ENCODE results near the gene DAZAP1. TPM values are rescaled to one million over a fixed set of nuclear protein-coding genes. Genes with fewer than 3 reads are reported as not detected.

Gene DAZAP1
- total and polyA plus RNA-seq, 8 donors = 21.4 to 124 (median 51.5) TPM

GRCh38 chr19:1383017-1383311 is 24.4 kb upstream of the DAZAP1 start:
- 10 to 14% (median 11%) methylated on average over 9 of the region's 9 CpGs for WGBS, 5 donors
- Histone ChIP-seq H3K4me1 (peaks cover 12 to 51% (median 45%) of the 10 kb centered on the region in 4 donors), H3K4me3 (peak overlapping the region in 3 of 4 donors; percentile 72 to 96 (median 94)), H3K9me3 (no peaks in the 10 kb centered on the region), H3K36me3 (peaks cover 7 to 29% (median 23%) of the 10 kb centered on the region in 4 donors), H3K27me3 (no peaks in the 10 kb centered on the region), H3K27ac (peak overlapping the region in 1 of 5 donors; percentile 91)
- intact Hi-C loops (cut with DNase I; ENCODE audit: low total_unique reads) = no loop called here
- TF ChIP-seq POLR2AphosphoS5 (IDR thresholded peaks at IDR 0.05) (no peak), POLR2A (IDR thresholded peaks at IDR 0.05) (no peak), EP300 (IDR thresholded peaks at IDR 0.05) (no peak), CTCF (IDR thresholded peaks at IDR 0.05) (no peak)
- DNase-seq = no peak

DNA sequence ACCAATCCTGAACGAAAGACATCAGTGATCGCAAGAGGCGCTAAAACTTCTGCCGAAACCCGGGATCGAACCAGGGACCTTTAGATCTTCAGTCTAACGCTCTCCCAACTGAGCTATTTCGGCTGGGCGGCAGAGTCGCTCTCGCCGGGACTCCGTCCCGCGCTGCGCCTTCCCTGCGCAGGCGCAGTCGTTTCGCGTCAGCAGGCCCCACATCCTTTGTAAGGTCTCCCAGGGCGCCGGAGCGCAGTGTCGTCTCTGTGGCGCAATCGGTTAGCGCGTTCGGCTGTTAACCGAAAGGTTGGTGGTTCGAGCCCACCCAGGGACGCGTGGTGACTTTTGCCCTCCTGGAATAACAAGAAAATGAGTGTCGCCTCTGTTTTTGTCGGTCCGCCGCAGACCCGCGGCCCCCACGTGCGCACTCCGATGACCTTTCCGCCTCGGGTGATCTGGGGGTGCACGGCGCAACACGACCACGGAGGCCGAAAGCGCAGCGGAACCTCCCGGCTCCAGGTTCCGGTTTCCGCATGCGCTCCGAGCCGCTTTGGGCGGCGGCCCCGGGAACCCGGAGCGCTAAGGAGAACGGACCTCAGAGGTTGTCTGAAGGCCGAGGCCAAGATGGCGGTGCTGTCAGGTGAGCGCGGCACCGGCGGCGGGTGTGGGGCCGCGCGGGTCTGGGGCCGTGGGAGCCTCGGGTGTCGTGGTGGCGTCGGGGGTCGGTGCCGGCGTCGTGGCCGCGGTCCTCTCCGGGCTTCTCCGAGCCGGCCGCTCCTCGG is 23.9 kb upstream of the DAZAP1 start, which contains the start of gene NDUFS7:
Gene NDUFS7, plus strand, starts transcription at position 596 of the 773 bp plus-strand sequence. Its CDS starts 20 bp downstream, at position 616.
- Histone ChIP-seq H3K36me3 (peaks cover 10 to 29% (median 23%) of the 10 kb centered on the region in 4 donors), H3K9me3 (no peaks in the 10 kb centered on the region), H3K27me3 (no peaks in the 10 kb centered on the region), H3K4me3 (peak within 1 kb of the TSS; percentile 72 to 96 (median 91)), H3K27ac (peak within 1 kb of the TSS; percentile 88 to 92 (median 89)), H3K4me1 (peaks cover 12 to 56% (median 45%) of the 10 kb centered on the region in 4 donors)
- 0 to 1% (median 0%) methylated on average over 34 to 90 of the region's 90 CpGs for WGBS, 5 donors
- peak; percentile 92 to 96 for DNase-seq
- no peak for TF ChIP-seq EP300 (IDR thresholded peaks at IDR 0.05)
- peak in 1 of 7 experiments; percentile 37 for TF ChIP-seq CTCF (IDR thresholded peaks at IDR 0.05)
- peak; percentile 79 to 90 (median 84) for TF ChIP-seq POLR2AphosphoS5 (IDR thresholded peaks at IDR 0.05)
- no peak for TF ChIP-seq POLR2A (IDR thresholded peaks at IDR 0.05)
- intact Hi-C loops (cut with DNase I; ENCODE audit: low total_unique reads) = no loop called here

GRCh38 chr19:1384085-1384462 is 23.3 kb upstream of the DAZAP1 start:
- no peaks in the 10 kb centered on the region for H3K9me3 ChIP-seq
- 0 to 2% (median 0%) methylated on average over 8 to 23 of the region's 23 CpGs for WGBS, 5 donors
- H3K27me3 ChIP-seq = no peaks in the 10 kb centered on the region
- peaks cover 12 to 56% (median 45%) of the 10 kb centered on the region in 4 donors for H3K4me1 ChIP-seq
- intact Hi-C loops (cut with DNase I; ENCODE audit: low total_unique reads) = no loop called here
- peak overlapping the region; percentile 88 to 92 (median 89) for H3K27ac ChIP-seq
- H3K36me3 ChIP-seq = peaks cover 16 to 34% (median 29%) of the 10 kb centered on the region in 4 donors
- DNase-seq = no peak
- TF ChIP-seq CTCF (IDR thresholded peaks at IDR 0.05) = no peak
- no peak for TF ChIP-seq EP300 (IDR thresholded peaks at IDR 0.05)
- TF ChIP-seq POLR2A (IDR thresholded peaks at IDR 0.05) = no peak
- TF ChIP-seq POLR2AphosphoS5 (IDR thresholded peaks at IDR 0.05) = no peak
- peak overlapping the region; percentile 72 to 96 (median 91) for H3K4me3 ChIP-seq

DNA sequence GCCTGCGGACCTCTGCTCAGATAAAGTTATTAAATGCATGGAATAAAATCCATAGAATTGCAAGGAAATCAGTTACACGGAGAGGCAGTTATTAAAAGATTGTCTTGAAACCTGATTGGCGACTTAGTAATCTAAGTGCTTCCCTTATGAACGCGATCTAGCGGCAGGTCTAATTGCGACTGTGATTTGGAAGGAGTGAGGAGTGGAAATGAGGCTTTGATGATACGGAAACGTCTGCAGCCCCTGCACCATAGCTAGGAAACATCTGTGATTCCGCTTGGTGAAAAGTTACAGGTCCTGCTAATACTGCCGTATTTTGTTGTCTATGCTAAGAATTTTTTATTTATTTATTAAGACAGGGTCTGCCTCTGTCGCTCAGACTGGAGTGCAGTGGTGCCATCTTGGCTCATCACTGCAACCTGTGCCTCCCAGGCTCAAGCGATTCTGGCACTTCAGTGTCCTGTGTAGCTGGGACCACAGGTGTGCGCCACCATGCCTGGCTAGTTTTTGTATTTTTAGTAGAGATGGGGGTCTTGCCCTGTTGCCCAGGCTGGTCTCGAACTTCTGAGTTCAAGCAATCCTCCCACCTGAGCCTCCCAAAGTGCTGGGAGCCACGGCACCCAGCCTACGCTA is 22.8 kb upstream of the DAZAP1 start:
- peak overlapping the region in 3 of 5 donors; percentile 88 to 91 (median 89) for H3K27ac ChIP-seq
- WGBS, 5 donors = 31 to 33% (median 32%) methylated on average over 17 of the region's 17 CpGs
- no peak for TF ChIP-seq EP300 (IDR thresholded peaks at IDR 0.05)
- TF ChIP-seq CTCF (IDR thresholded peaks at IDR 0.05) = no peak
- no peak for TF ChIP-seq POLR2AphosphoS5 (IDR thresholded peaks at IDR 0.05)
- no peak for TF ChIP-seq POLR2A (IDR thresholded peaks at IDR 0.05)
- H3K9me3 ChIP-seq = no peaks in the 10 kb centered on the region
- peaks cover 21 to 39% (median 34%) of the 10 kb centered on the region in 4 donors for H3K36me3 ChIP-seq
- H3K4me3 ChIP-seq = peak overlapping the region; percentile 72 to 96 (median 91)
- intact Hi-C loops (cut with DNase I; ENCODE audit: low total_unique reads) = no loop called here
- no peak for DNase-seq
- H3K27me3 ChIP-seq = no peaks in the 10 kb centered on the region
- peaks cover 12 to 56% (median 45%) of the 10 kb centered on the region in 4 donors for H3K4me1 ChIP-seq
